GM21825 (cell line): ENCODE data around the gene BOD1L1.

Experiments used
- ATAC-seq: cut with Tn5 transposase; IDR thresholded peaks from one replicate; pipeline ENCODE4 v1.9.1; 2021; ENCODE audit warnings: mild to moderate bottlenecking, moderate library complexity; ENCODE audit not compliant: unreplicated experiment

Gene BOD1L1

GRCh38 chr4:13627606-13628311 lies at the start of gene BOD1L1:
BOD1L1 (minus strand) TSS chr4:13627725; CDS start chr4:13627587, 138 bp downstream.
- peak; percentile 92 for ATAC-seq

GRCh38 chr4:13674971-13675370 lies 47.4 kb upstream of the BOD1L1 start:
- ATAC-seq, result no peak

- ATAC-seq, result no peak
These were observed 45.6 kb upstream of the BOD1L1 start for GRCh38 chr4:13673167-13673566.

- no peak for ATAC-seq
These were observed 43.1 kb upstream of the BOD1L1 start for GRCh38 chr4:13670456-13671160.

- no peak for ATAC-seq
These were observed 38.5 kb upstream of the BOD1L1 start for GRCh38 chr4:13665701-13666660.

GRCh38 chr4:13659341-13660070 lies 32.0 kb upstream of the BOD1L1 start:
- no peak for ATAC-seq

GRCh38 chr4:13656569-13657405 lies 29.3 kb upstream of the BOD1L1 start:
- ATAC-seq, result no peak

GRCh38 chr4:13654162-13654797 lies 26.8 kb upstream of the BOD1L1 start:
- ATAC-seq, result peak; percentile 89

- ATAC-seq, result no peak
These were observed 26.2 kb upstream of the BOD1L1 start for GRCh38 chr4:13653766-13654161.

- no peak for ATAC-seq
These were observed 19.5 kb upstream of the BOD1L1 start for GRCh38 chr4:13647031-13647430.

GRCh38 chr4:13645075-13645474 lies 17.6 kb upstream of the BOD1L1 start:
- ATAC-seq, result no peak

- ATAC-seq, result no peak
These were observed 14.8 kb upstream of the BOD1L1 start for GRCh38 chr4:13642170-13642950.

GRCh38 chr4:13641084-13641483 lies 13.6 kb upstream of the BOD1L1 start:
- no peak for ATAC-seq

- ATAC-seq, result no peak
These were observed 12.8 kb upstream of the BOD1L1 start for GRCh38 chr4:13640149-13640940.

- no peak for ATAC-seq
These were observed 7.8 kb upstream of the BOD1L1 start for GRCh38 chr4:13635286-13635799.

GRCh38 chr4:13633671-13634070 lies 6.1 kb upstream of the BOD1L1 start:
- no peak for ATAC-seq

- peak; percentile 49 for ATAC-seq
These were observed 333 bp downstream of the BOD1L1 start for GRCh38 chr4:13627178-13627605.
